Prostate gland (tissue), 2 donors: ENCODE data around the gene CLBA1. TPM values are rescaled to one million over a fixed set of nuclear protein-coding genes. Genes with fewer than 3 reads are reported as not detected.
A peak's percentile ranks its signal among the peaks of the same experiment; 100 is the strongest.
"Not testable (repeated sequence)": the region's sequence is repeated elsewhere in the genome, so short reads cannot be mapped to it uniquely, and the experiment has no call there.

ENCODE experiments used
- DNase-seq: peaks from one replicate; pipeline ENCODE4 v3.0.0-alpha.2; 2019; ENCODE audit warnings: low spot score
- H3K27ac ChIP-seq, 2 donors: fragments of 200-600 bp; sonication (generic); 2 replicates each; pipeline ENCODE4 v1.5.1; 2017 to 2019
- H3K27me3 ChIP-seq: fragments of 200-600 bp; sonication (generic); replicated peaks from 2 replicates; pipeline ENCODE4 v1.5.1; 2019; ENCODE audit not compliant: insufficient read depth
- H3K36me3 ChIP-seq, 2 donors: fragments of 200-600 bp; sonication (generic); 1 replicate in 1 of 2; 2 replicates in 1 of 2; pipeline versions ENCODE4 v1.5.1 to v1.8.1; 2017 to 2019
- H3K4me1 ChIP-seq: fragments of 200-600 bp; sonication (generic); replicated peaks from 2 replicates; pipeline ENCODE4 v1.5.1; 2019
- H3K4me3 ChIP-seq, 2 donors: fragments of 200-600 bp; sonication (generic); 2 replicates each; pipeline ENCODE4 v1.5.1; 2017 to 2019
- H3K9me3 ChIP-seq: fragments of 200-600 bp; sonication (generic); 2 replicates; pipeline ENCODE4 v1.5.1; 2017
- CTCF ChIP-seq, 4 experiments: fragments of 200-600 bp in 2 of 4; fragments of 450-650 bp in 2 of 4; sonication (generic) in 2 of 4; IDR thresholded peaks; 1 replicate in 3 of 4; 2 replicates in 1 of 4; pipeline ENCODE4 v1.5.1; 2016 to 2019; ENCODE audit warnings: antibody characterized with exemption in 4 of 4, mild to moderate bottlenecking in 2 of 4, moderate library complexity in 2 of 4
- POLR2A ChIP-seq: fragments of 450-650 bp; IDR thresholded peaks from one replicate; pipeline ENCODE4 v1.6.1; 2016; ENCODE audit warnings: antibody characterized with exemption, mild to moderate bottlenecking
- POLR2AphosphoS5 ChIP-seq: sonication (generic); formaldehyde crosslinking; IDR thresholded peaks from one replicate; pipeline ENCODE4 v1.6.1; 2017; ENCODE audit warnings: antibody characterized with exemption
- WGBS: methylation state at CpG from one replicate; pipeline ENCODE4 v1.1.5; 2018; 5-methylcytosine and 5-hydroxymethylcytosine counted together
- intact Hi-C: fragments of 100-400 bp; cut with DNase I; formaldehyde crosslinking; loops from one replicate; pipeline ENCODE4 v1.14.2; 2022
- total RNA-seq, 2 donors: library from RNA; depleted of rRNA; stranded (reverse); fragments of >200 nt; gene quantifications; one replicate each; pipeline ENCODE4 v1.1.0, GENCODE V29; 2016

The CLBA1 gene
- total RNA-seq, 2 donors from 2014 or later, result 15.2 to 19.3 TPM

- TF ChIP-seq CTCF (IDR thresholded peaks at IDR 0.05) (no peak), POLR2AphosphoS5 (no peak), POLR2A (no peak)
- Histone ChIP-seq H3K4me1 (no peaks in the 10 kb centered on the region), H3K4me3 (no peak overlapping the region), H3K9me3 (no peaks in the 10 kb centered on the region), H3K36me3 (no peaks in the 10 kb centered on the region), H3K27me3 (no peaks in the 10 kb centered on the region), H3K27ac (no peak overlapping the region)
- intact Hi-C loops, result no loop called here
- WGBS, result 86% methylated on average over 9 of the region's 9 CpGs
- DNase-seq, result no peak
These were observed 45.3 kb downstream of the CLBA1 start for GRCh38 chr14:105030836-105031396.

- H3K36me3 ChIP-seq, H3K27ac ChIP-seq, H3K4me1 ChIP-seq, intact Hi-C loops, H3K4me3 ChIP-seq, H3K9me3 ChIP-seq, DNase-seq, H3K27me3 ChIP-seq: not testable (repeated sequence)
- WGBS, result 75% methylated on average over 5 of the region's 5 CpGs
These were observed 46.9 kb downstream of the CLBA1 start for GRCh38 chr14:105032451-105032901.

- H3K9me3 ChIP-seq, H3K27ac ChIP-seq, DNase-seq, H3K36me3 ChIP-seq, intact Hi-C loops, H3K4me1 ChIP-seq, H3K27me3 ChIP-seq: not testable (repeated sequence)
- WGBS, result 20% methylated on average over 45 of the region's 45 CpGs
- peak overlapping the region in 1 of 2 donors; percentile 15 for H3K4me3 ChIP-seq
These were observed 47.9 kb downstream of the CLBA1 start for GRCh38 chr14:105033412-105033900.

- no peak for TF ChIP-seq POLR2AphosphoS5
- TF ChIP-seq POLR2A, result no peak
- TF ChIP-seq CTCF (IDR thresholded peaks at IDR 0.05), result no peak
- H3K27ac ChIP-seq, result no peak overlapping the region
- no peak overlapping the region for H3K4me3 ChIP-seq
- no peak for DNase-seq
- intact Hi-C loops, result no loop called here
- 81% methylated on average over 17 of the region's 17 CpGs for WGBS
- no peaks in the 10 kb centered on the region for H3K4me1 ChIP-seq
- H3K36me3 ChIP-seq, result no peaks in the 10 kb centered on the region
- H3K9me3 ChIP-seq, result no peaks in the 10 kb centered on the region
- H3K27me3 ChIP-seq, result no peaks in the 10 kb centered on the region
These were observed 48.9 kb downstream of the CLBA1 start for GRCh38 chr14:105034315-105035039.

GRCh38 chr14:105035616-105036015 lies 50.0 kb downstream of the CLBA1 start:
- intact Hi-C loops, H3K4me3 ChIP-seq, DNase-seq, H3K4me1 ChIP-seq, H3K27ac ChIP-seq, H3K9me3 ChIP-seq, H3K27me3 ChIP-seq, H3K36me3 ChIP-seq: not testable (repeated sequence)
- WGBS, result 68% methylated on average over 2 of the region's 2 CpGs

- H3K4me3 ChIP-seq, result no peak overlapping the region
- intact Hi-C loops, result no loop called here
- no peak overlapping the region for H3K27ac ChIP-seq
These were observed 54.0 kb downstream of the CLBA1 start for GRCh38 chr14:105039458-105040205.

More at GRCh38 chr14:105039458-105040205, 54.0 kb downstream of the CLBA1 start:
- no peaks in the 10 kb centered on the region for H3K4me1 ChIP-seq
- H3K9me3 ChIP-seq, result no peaks in the 10 kb centered on the region
- DNase-seq, result no peak
- TF ChIP-seq POLR2AphosphoS5 (no peak), CTCF (IDR thresholded peaks at IDR 0.05) (no peak), POLR2A (no peak)
- H3K36me3 ChIP-seq, result no peaks in the 10 kb centered on the region
- 72% methylated on average over 14 of the region's 14 CpGs for WGBS
- no peaks in the 10 kb centered on the region for H3K27me3 ChIP-seq
